ENCODE results near the gene PEPD. TPM values are rescaled to one million over a fixed set of nuclear protein-coding genes. Genes with fewer than 3 reads are reported as not detected.
"Not testable (repeated sequence)": the region's sequence is repeated elsewhere in the genome, so short reads cannot be mapped to it uniquely, and the experiment has no call there.

Gene PEPD
- total RNA-seq, 2 experiments from 2014 or later, result 17.5 to 23.0 TPM

DNA sequence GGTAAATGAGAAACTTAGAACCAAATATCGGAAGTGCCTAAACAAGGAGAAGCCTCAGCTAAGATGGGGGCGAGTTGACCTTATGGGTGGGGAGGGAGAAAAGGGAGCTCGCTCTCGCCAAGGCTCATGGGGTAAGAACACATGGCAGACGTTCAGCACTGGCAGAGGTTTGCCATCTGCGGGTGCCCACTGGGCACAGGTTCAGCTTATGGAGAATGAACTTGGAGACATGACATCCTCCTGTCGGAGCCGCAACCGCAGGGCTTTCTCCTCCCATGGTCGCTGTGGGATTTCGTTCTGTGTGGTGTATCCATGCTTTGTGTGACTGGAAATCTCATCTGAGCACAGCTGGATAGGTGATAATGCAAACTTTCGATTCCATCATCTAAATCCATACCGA is 36.1 kb upstream of the PEPD start:
- Mint-ChIP-seq H3K9me3 (no peaks in the 10 kb centered on the region), H3K27me3 (peaks cover 8% of the 10 kb centered on the region), H3K36me3 (ENCODE audit: low read depth) (no peaks in the 10 kb centered on the region), H3K27ac (no peak overlapping the region), H3K4me1 (ENCODE audit: low read depth) (no peaks in the 10 kb centered on the region), H3K4me3 (no peak overlapping the region)
- ChIA-PET POLR2A (no interaction called here), CTCF (no interaction called here)
- no peaks in the 10 kb centered on the region for H3K36me3 ChIP-seq (ENCODE audit: insufficient read depth, low read length)
- no peak overlapping the region for H3K4me3 ChIP-seq (ENCODE audit: low read length)
- intact Hi-C loops (cut with DNase I, micrococcal nuclease), result no loop called here
- no peak for TF ChIP-seq CTCF (IDR thresholded peaks at IDR 0.05)
- no peaks in the 10 kb centered on the region for H3K4me1 ChIP-seq (ENCODE audit: insufficient read depth, low read length)
- H3K9me3 ChIP-seq (ENCODE audit: control insufficient read depth in 1 of 2, insufficient read depth in 1 of 2, low read length in 2 of 2), result peaks cover 0 to 2% of the 10 kb centered on the region in 2 experiments
- ATAC-seq (ENCODE audit: poor library complexity) (no peak), DNase-seq (no peak)
- peaks cover 0 to 3% of the 10 kb centered on the region in 2 experiments for H3K27me3 ChIP-seq (ENCODE audit: control insufficient read depth in 1 of 2, insufficient read depth in 2 of 2, low read length in 2 of 2)
- no peak overlapping the region for H3K27ac ChIP-seq (ENCODE audit: low read depth in 1 of 2, low read length in 2 of 2)

DNA sequence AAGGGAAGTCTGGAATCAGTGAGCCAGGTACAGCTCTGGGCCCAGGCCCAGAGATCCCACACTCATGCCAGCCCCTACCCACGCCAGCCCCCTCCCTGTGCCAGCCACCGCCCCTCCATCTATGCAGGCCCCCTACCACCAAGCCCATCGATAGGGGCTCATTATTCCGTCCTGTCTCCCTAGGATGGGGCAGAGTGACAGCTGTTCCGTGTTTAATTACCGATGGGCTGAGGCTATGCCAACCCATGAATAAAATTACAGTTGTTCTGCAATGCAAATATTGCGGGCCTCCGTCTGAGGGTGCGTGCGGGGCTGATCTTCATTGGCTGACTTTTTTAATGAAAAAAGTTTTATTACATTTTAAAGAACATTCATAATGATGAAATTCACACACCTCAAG is 35.6 kb upstream of the PEPD start:
- Histone ChIP-seq H3K27me3 (ENCODE audit: control insufficient read depth in 1 of 2, insufficient read depth in 2 of 2, low read length in 2 of 2) (peaks cover 0 to 3% of the 10 kb centered on the region in 2 experiments), H3K36me3 (ENCODE audit: insufficient read depth, low read length) (no peaks in the 10 kb centered on the region), H3K9me3 (ENCODE audit: control insufficient read depth in 1 of 2, insufficient read depth in 1 of 2, low read length in 2 of 2) (no peaks in the 10 kb centered on the region), H3K4me1 (ENCODE audit: insufficient read depth, low read length) (no peaks in the 10 kb centered on the region), H3K4me3 (ENCODE audit: low read length) (no peak overlapping the region), H3K27ac (ENCODE audit: low read depth in 1 of 2, low read length in 2 of 2) (no peak overlapping the region)
- ATAC-seq (ENCODE audit: poor library complexity) (no peak), DNase-seq (no peak)
- Mint-ChIP-seq H3K4me3 (no peak overlapping the region), H3K4me1 (ENCODE audit: low read depth) (no peaks in the 10 kb centered on the region), H3K36me3 (ENCODE audit: low read depth) (no peaks in the 10 kb centered on the region), H3K9me3 (no peaks in the 10 kb centered on the region), H3K27me3 (peaks cover 6% of the 10 kb centered on the region), H3K27ac (no peak overlapping the region)
- CTCF ChIA-PET, result no interaction called here
- intact Hi-C loops (cut with DNase I, micrococcal nuclease), result no loop called here
- no peak for TF ChIP-seq CTCF (IDR thresholded peaks at IDR 0.05)
- POLR2A ChIA-PET, result no interaction called here

- peaks cover 0 to 3% of the 10 kb centered on the region in 2 experiments for H3K27me3 ChIP-seq (ENCODE audit: control insufficient read depth in 1 of 2, insufficient read depth in 2 of 2, low read length in 2 of 2)
- H3K4me1 ChIP-seq (ENCODE audit: insufficient read depth, low read length), result no peaks in the 10 kb centered on the region
- H3K9me3 ChIP-seq (ENCODE audit: control insufficient read depth in 1 of 2, insufficient read depth in 1 of 2, low read length in 2 of 2), result no peaks in the 10 kb centered on the region
- CTCF ChIA-PET, result no interaction called here
- POLR2A ChIA-PET, result no interaction called here
- H3K4me1 Mint-ChIP-seq (ENCODE audit: low read depth), result no peaks in the 10 kb centered on the region
- H3K36me3 ChIP-seq (ENCODE audit: insufficient read depth, low read length), result no peaks in the 10 kb centered on the region
- no peak for TF ChIP-seq CTCF (IDR thresholded peaks at IDR 0.05)
- H3K9me3 Mint-ChIP-seq, result no peaks in the 10 kb centered on the region
- H3K27ac ChIP-seq (ENCODE audit: low read depth in 1 of 2, low read length in 2 of 2), result no peak overlapping the region
- ATAC-seq (ENCODE audit: poor library complexity), result no peak
- no peaks in the 10 kb centered on the region for H3K27me3 Mint-ChIP-seq
- no peak for DNase-seq
- no peak overlapping the region for H3K27ac Mint-ChIP-seq
- H3K4me3 ChIP-seq (ENCODE audit: low read length), result no peak overlapping the region
- no peak overlapping the region for H3K4me3 Mint-ChIP-seq
- no peaks in the 10 kb centered on the region for H3K36me3 Mint-ChIP-seq (ENCODE audit: low read depth)
- intact Hi-C loops (cut with DNase I, micrococcal nuclease), result no loop called here
Observed at GRCh38 chr19:33556261-33556660, 34.7 kb upstream of the PEPD start.

DNA sequence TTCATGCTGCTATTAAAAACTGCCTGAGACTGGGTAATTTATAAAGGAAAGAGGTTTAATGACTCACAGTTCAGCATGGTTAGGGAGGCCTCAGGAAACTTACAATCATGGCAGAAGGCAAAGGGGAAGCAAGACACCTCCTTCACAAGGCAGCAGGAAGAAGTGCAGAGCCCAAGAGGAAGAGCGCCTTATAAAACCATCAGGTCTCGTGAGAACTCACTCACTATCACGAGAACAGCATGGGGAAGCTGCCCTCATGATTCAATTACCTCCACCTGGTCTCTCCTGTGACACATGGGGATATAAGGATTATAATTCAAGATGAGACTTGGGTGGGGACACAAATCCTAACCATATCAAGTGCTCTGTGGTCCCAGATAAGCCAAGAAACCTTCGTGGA is 34.1 kb upstream of the PEPD start:
- intact Hi-C loops (cut with DNase I, micrococcal nuclease); H3K4me3 Mint-ChIP-seq; H3K4me1 Mint-ChIP-seq (ENCODE audit: low read depth); H3K36me3 Mint-ChIP-seq (ENCODE audit: low read depth); H3K4me3 ChIP-seq (ENCODE audit: low read length); H3K27me3 ChIP-seq (ENCODE audit: control insufficient read depth in 1 of 2, insufficient read depth in 2 of 2, low read length in 2 of 2); H3K9me3 Mint-ChIP-seq; CTCF ChIA-PET; H3K9me3 ChIP-seq (ENCODE audit: control insufficient read depth in 1 of 2, insufficient read depth in 1 of 2, low read length in 2 of 2); H3K27me3 Mint-ChIP-seq; H3K4me1 ChIP-seq (ENCODE audit: insufficient read depth, low read length); H3K27ac ChIP-seq (ENCODE audit: low read depth in 1 of 2, low read length in 2 of 2); DNase-seq; POLR2A ChIA-PET; ATAC-seq (ENCODE audit: poor library complexity); H3K27ac Mint-ChIP-seq; H3K36me3 ChIP-seq (ENCODE audit: insufficient read depth, low read length): not testable (repeated sequence)

All from CD4-positive, alpha-beta T cell (primary cell).